Brain microvascular endothelial cell (primary cell): Measurements from ENCODE around the gene DIPK1A.

ENCODE experiments used
- DNase-seq: peaks from one replicate; pipeline ENCODE4 v3.0.0-alpha.2; 2020
- H3K27ac ChIP-seq: fragments of 250-450 bp; sonication (Bioruptor Pico); 2 replicates; pipeline ENCODE4 v1.5.1; 2020; ENCODE audit warnings: mild to moderate bottlenecking, moderate library complexity
- H3K27me3 ChIP-seq: fragments of 250-450 bp; sonication (Bioruptor Pico); replicated peaks from 2 replicates; pipeline ENCODE4 v1.5.1; 2020; ENCODE audit warnings: mild to moderate bottlenecking
- H3K36me3 ChIP-seq: fragments of 250-450 bp; sonication (Bioruptor Pico); replicated peaks from 2 replicates; pipeline ENCODE4 v1.5.1; 2020; ENCODE audit warnings: mild to moderate bottlenecking
- H3K4me3 ChIP-seq: 2 replicates; pipeline ENCODE4 v1.5.1; 2011; ENCODE audit warnings: low read depth, mild to moderate bottlenecking, control low read depth, low read length, moderate library complexity
- CTCF ChIP-seq: IDR thresholded peaks from 2 replicates; pipeline ENCODE4 v1.5.1; 2011; ENCODE audit warnings: low read depth, mild to moderate bottlenecking, moderate library complexity, low read length, control low read depth, inconsistent platforms; ENCODE audit errors: missing control alignments
- in situ Hi-C: cut with HindIII; loops from 2 replicates; pipeline ENCODE4 v1.10.0; 2017; ENCODE audit warnings: low sequenced_read_pairs, low pct_ligation_motif_present

The DIPK1A gene

GRCh38 chr1:92843429-92844352, 117.6 kb downstream of the DIPK1A start:
- TF ChIP-seq CTCF = no peak
- H3K4me3 ChIP-seq = no peak overlapping the region
- in situ Hi-C loops = no loop called here

GRCh38 chr1:92843046-92843423, 118.2 kb downstream of the DIPK1A start:
- DNase-seq = no peak
- in situ Hi-C loops = no loop called here
- no peak overlapping the region for H3K27ac ChIP-seq
- H3K36me3 ChIP-seq = peaks cover 61% of the 10 kb centered on the region
- H3K27me3 ChIP-seq = no peaks in the 10 kb centered on the region
- no peak overlapping the region for H3K4me3 ChIP-seq
- no peak for TF ChIP-seq CTCF

More at GRCh38 chr1:92843429-92844352, 117.6 kb downstream of the DIPK1A start:
- Histone ChIP-seq H3K27ac (no peak overlapping the region), H3K27me3 (no peaks in the 10 kb centered on the region), H3K36me3 (peaks cover 54% of the 10 kb centered on the region)
- no peak for DNase-seq

GRCh38 chr1:92842082-92843045, 118.9 kb downstream of the DIPK1A start:
- no peak overlapping the region for H3K27ac ChIP-seq
- in situ Hi-C loops = no loop called here
- no peak for DNase-seq
- H3K36me3 ChIP-seq = peaks cover 68% of the 10 kb centered on the region
- no peak for TF ChIP-seq CTCF
- no peaks in the 10 kb centered on the region for H3K27me3 ChIP-seq
- H3K4me3 ChIP-seq = no peak overlapping the region

- Histone ChIP-seq H3K36me3 (peaks cover 84% of the 10 kb centered on the region), H3K27ac (no peak overlapping the region), H3K4me3 (no peak overlapping the region), H3K27me3 (no peaks in the 10 kb centered on the region)
- in situ Hi-C loops = no loop called here
- no peak for DNase-seq
- no peak for TF ChIP-seq CTCF
Measured at GRCh38 chr1:92840600-92840999, 120.7 kb downstream of the DIPK1A start.

- in situ Hi-C loops = no loop called here
Measured at GRCh38 chr1:92839442-92839841, 121.8 kb downstream of the DIPK1A start.

More at GRCh38 chr1:92839442-92839841, 121.8 kb downstream of the DIPK1A start:
- no peak for DNase-seq
- no peak for TF ChIP-seq CTCF
- no peaks in the 10 kb centered on the region for H3K27me3 ChIP-seq
- no peak overlapping the region for H3K4me3 ChIP-seq
- H3K36me3 ChIP-seq = peaks cover 93% of the 10 kb centered on the region
- H3K27ac ChIP-seq = no peak overlapping the region
